Stimulated activated CD4-positive, alpha-beta T cell treated with anti-CD3 and anti-CD28 coated beads, Interleukin-1b, Interleukin-23, amount 100 ng/mL, for 1 hour (primary cell): Measurements from ENCODE around the gene ISY1.
"Not testable (repeated sequence)": the region's sequence is repeated elsewhere in the genome, so short reads cannot be mapped to it uniquely, and the experiment has no call there.

Experiments used
- DNase-seq, 2 donors: peaks; one replicate each; pipeline ENCODE4 v3.0.0-alpha.2; 2020; ENCODE audit warnings: low read depth in 2 of 2

Gene ISY1

GRCh38 chr3:129120254-129121004 lies 40.4 kb downstream of the ISY1 start:
- DNase-seq: peak; percentile 71 to 73

- DNase-seq: no peak
Measured at GRCh38 chr3:129119365-129120100, 41.3 kb downstream of the ISY1 start.

GRCh38 chr3:129118745-129119144 lies 42.1 kb downstream of the ISY1 start:
- DNase-seq: no peak

GRCh38 chr3:129117134-129117533 lies 43.7 kb downstream of the ISY1 start:
- DNase-seq: no peak

GRCh38 chr3:129116482-129116946 lies 44.3 kb downstream of the ISY1 start:
- DNase-seq: no peak

- no peak for DNase-seq
Measured at GRCh38 chr3:129114455-129114854, 46.4 kb downstream of the ISY1 start.

- DNase-seq: no peak
Measured at GRCh38 chr3:129112308-129113052, 48.4 kb downstream of the ISY1 start.

GRCh38 chr3:129111076-129111780 lies 49.6 kb downstream of the ISY1 start:
- DNase-seq: not testable (repeated sequence)

- DNase-seq: no peak
Measured at GRCh38 chr3:129107793-129108192, 53.1 kb downstream of the ISY1 start.

GRCh38 chr3:129106866-129107565 lies 53.8 kb downstream of the ISY1 start:
- DNase-seq: no peak

- no peak for DNase-seq
Measured at GRCh38 chr3:129106320-129106719, 54.5 kb downstream of the ISY1 start.

- DNase-seq: no peak
Measured at GRCh38 chr3:129105862-129106261, 55.0 kb downstream of the ISY1 start.

GRCh38 chr3:129104498-129105079 lies 56.3 kb downstream of the ISY1 start:
- no peak for DNase-seq

- no peak for DNase-seq
Measured at GRCh38 chr3:129104051-129104450, 56.8 kb downstream of the ISY1 start.

- no peak for DNase-seq
Measured at GRCh38 chr3:129103296-129103695, 57.6 kb downstream of the ISY1 start.

GRCh38 chr3:129101370-129102138 lies 59.3 kb downstream of the ISY1 start:
- DNase-seq: no peak

GRCh38 chr3:129100274-129100673 lies 60.6 kb downstream of the ISY1 start:
- no peak for DNase-seq

GRCh38 chr3:129095285-129095684 lies 65.6 kb downstream of the ISY1 start:
- no peak for DNase-seq

GRCh38 chr3:129088312-129088711 lies 72.6 kb downstream of the ISY1 start:
- not testable (repeated sequence) for DNase-seq

GRCh38 chr3:129087904-129088303 lies 73.0 kb downstream of the ISY1 start:
- DNase-seq: not testable (repeated sequence)
